Activated T-cell treated with anti-CD3 and anti-CD28 coated beads, Interleukin-2, amount 50 U/mL, for 24 hours (primary cell): ENCODE data around the gene SAYSD1.
"Not testable (repeated sequence)": the region's sequence is repeated elsewhere in the genome, so short reads cannot be mapped to it uniquely, and the experiment has no call there.

Experiments used
- DNase-seq: peaks from one replicate; pipeline ENCODE4 v3.0.0-alpha.2; 2020
- H3K27ac Mint-ChIP-seq: 2 replicates; pipeline ENCODE4 v1.8.0; 2020; ENCODE audit warnings: mild to moderate bottlenecking, mixed read lengths
- H3K27me3 Mint-ChIP-seq: 2 replicates; pipeline ENCODE4 v1.8.0; 2020; ENCODE audit warnings: mixed read lengths
- H3K36me3 Mint-ChIP-seq: 2 replicates; pipeline ENCODE4 v1.8.0; 2020; ENCODE audit warnings: low read depth, mixed read lengths
- H3K4me1 Mint-ChIP-seq: 2 replicates; pipeline ENCODE4 v1.8.0; 2020; ENCODE audit warnings: low read depth, mixed read lengths
- H3K4me3 Mint-ChIP-seq: 2 replicates; pipeline ENCODE4 v1.8.0; 2020; ENCODE audit warnings: mild to moderate bottlenecking, moderate library complexity, mixed read lengths
- H3K9me3 Mint-ChIP-seq: 2 replicates; pipeline ENCODE4 v1.8.0; 2020; ENCODE audit warnings: mixed read lengths

The SAYSD1 gene

GRCh38 chr6:39114704-39115599, at the start of gene SAYSD1:
Gene SAYSD1, minus strand, starts transcription at chr6:39115186. Its CDS starts 97 bp downstream, at chr6:39115089.
- peak; percentile 95 for DNase-seq
- Mint-ChIP-seq H3K27me3 (no peaks in the 10 kb centered on the region), H3K4me1 (peaks cover 66% of the 10 kb centered on the region), H3K27ac (peak within 1 kb of the TSS; percentile 99), H3K9me3 (no peaks in the 10 kb centered on the region), H3K4me3 (peak within 1 kb of the TSS; percentile 91), H3K36me3 (peaks cover 26% of the 10 kb centered on the region)

GRCh38 chr6:39157511-39157910, 42.5 kb upstream of the SAYSD1 start:
- H3K4me1 Mint-ChIP-seq, result peaks cover 29% of the 10 kb centered on the region
- peaks cover 7% of the 10 kb centered on the region for H3K36me3 Mint-ChIP-seq
- peaks cover 5% of the 10 kb centered on the region for H3K9me3 Mint-ChIP-seq
- DNase-seq, result no peak
- no peak overlapping the region for H3K27ac Mint-ChIP-seq
- no peak overlapping the region for H3K4me3 Mint-ChIP-seq
- peaks cover 3% of the 10 kb centered on the region for H3K27me3 Mint-ChIP-seq

GRCh38 chr6:39156801-39157200, 41.8 kb upstream of the SAYSD1 start:
- Mint-ChIP-seq H3K27me3 (peaks cover 8% of the 10 kb centered on the region), H3K4me3 (no peak overlapping the region), H3K9me3 (peaks cover 5% of the 10 kb centered on the region), H3K4me1 (peaks cover 36% of the 10 kb centered on the region), H3K36me3 (peaks cover 7% of the 10 kb centered on the region), H3K27ac (no peak overlapping the region)
- DNase-seq, result no peak

DNA sequence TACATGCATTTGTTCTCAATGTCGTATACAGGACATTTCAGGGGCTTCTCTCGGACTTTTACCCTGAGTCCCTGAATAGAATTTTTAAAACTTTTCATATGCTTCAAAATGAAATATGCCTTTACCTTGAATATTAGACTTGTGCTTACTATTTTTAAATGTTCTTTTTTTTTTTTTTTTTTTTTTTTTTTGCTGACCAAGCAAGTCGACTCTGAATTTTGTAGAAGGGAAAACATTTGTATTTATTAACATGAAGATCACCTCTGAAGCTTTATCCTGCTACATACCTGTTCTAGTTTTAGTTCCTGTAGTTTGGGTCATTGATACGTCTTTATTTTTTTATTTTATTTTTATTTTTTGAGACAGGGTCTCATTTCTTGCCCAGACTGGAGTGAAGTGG, 39.7 kb upstream of the SAYSD1 start:
- peaks cover 4% of the 10 kb centered on the region for H3K36me3 Mint-ChIP-seq
- no peak overlapping the region for H3K4me3 Mint-ChIP-seq
- peaks cover 13% of the 10 kb centered on the region for H3K27me3 Mint-ChIP-seq
- peaks cover 45% of the 10 kb centered on the region for H3K4me1 Mint-ChIP-seq
- H3K9me3 Mint-ChIP-seq, result peaks cover under 1% of the 10 kb centered on the region
- no peak for DNase-seq
- peak overlapping the region; percentile 92 for H3K27ac Mint-ChIP-seq

DNA sequence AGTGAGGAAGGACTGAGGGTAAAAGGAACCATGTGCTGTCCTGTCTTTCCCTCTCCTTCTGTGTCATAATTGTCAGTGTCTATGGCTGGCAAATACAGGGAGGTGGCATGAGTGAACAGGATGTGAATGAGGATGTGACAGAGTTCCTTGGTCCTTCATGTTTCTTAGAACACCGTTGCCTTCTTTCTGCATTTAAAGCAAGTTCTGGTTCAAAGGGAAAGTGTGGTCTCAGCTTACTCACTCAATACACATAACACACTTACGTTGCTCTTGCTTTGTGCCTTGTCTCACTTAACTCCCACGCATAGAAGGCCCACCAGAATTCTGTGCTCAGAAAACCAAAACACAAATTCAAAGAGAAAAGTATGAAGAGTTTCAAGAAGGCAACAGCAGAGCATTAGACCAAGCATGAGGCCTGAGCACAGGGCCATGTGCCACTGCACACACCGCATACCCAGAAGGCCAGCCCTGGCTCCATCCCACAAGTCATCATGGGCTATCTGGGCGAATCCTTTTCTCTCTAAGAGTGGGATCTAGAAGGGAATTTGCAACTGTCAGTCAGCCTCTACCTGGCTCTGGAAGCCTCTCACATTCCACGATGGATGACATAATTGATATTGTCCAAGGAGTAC, 38.9 kb upstream of the SAYSD1 start:
- H3K4me3 Mint-ChIP-seq, result no peak overlapping the region
- peak overlapping the region; percentile 92 for H3K27ac Mint-ChIP-seq
- peak; percentile 53 for DNase-seq
- peaks cover 45% of the 10 kb centered on the region for H3K4me1 Mint-ChIP-seq
- H3K9me3 Mint-ChIP-seq, result no peaks in the 10 kb centered on the region
- peaks cover 21% of the 10 kb centered on the region for H3K27me3 Mint-ChIP-seq
- peaks cover 1% of the 10 kb centered on the region for H3K36me3 Mint-ChIP-seq

- Mint-ChIP-seq H3K9me3 (no peaks in the 10 kb centered on the region), H3K4me1 (peaks cover 44% of the 10 kb centered on the region), H3K27me3 (peaks cover 31% of the 10 kb centered on the region), H3K4me3 (no peak overlapping the region), H3K27ac (peak overlapping the region; percentile 6), H3K36me3 (no peaks in the 10 kb centered on the region)
- no peak for DNase-seq
These were observed 37.3 kb upstream of the SAYSD1 start for GRCh38 chr6:39152262-39152661.

- H3K27me3 Mint-ChIP-seq, result peaks cover 39% of the 10 kb centered on the region
- DNase-seq, result no peak
- no peaks in the 10 kb centered on the region for H3K36me3 Mint-ChIP-seq
- H3K27ac Mint-ChIP-seq, result no peak overlapping the region
- no peaks in the 10 kb centered on the region for H3K9me3 Mint-ChIP-seq
- no peak overlapping the region for H3K4me3 Mint-ChIP-seq
- peaks cover 39% of the 10 kb centered on the region for H3K4me1 Mint-ChIP-seq
These were observed 36.2 kb upstream of the SAYSD1 start for GRCh38 chr6:39151211-39151610.

GRCh38 chr6:39144481-39145173, 29.6 kb upstream of the SAYSD1 start:
- Mint-ChIP-seq H3K27ac (no peak overlapping the region), H3K27me3 (peaks cover 47% of the 10 kb centered on the region), H3K36me3 (peaks cover 7% of the 10 kb centered on the region), H3K9me3 (peaks cover 12% of the 10 kb centered on the region), H3K4me1 (peaks cover 14% of the 10 kb centered on the region), H3K4me3 (no peak overlapping the region)
- no peak for DNase-seq

GRCh38 chr6:39143238-39143930, 28.4 kb upstream of the SAYSD1 start:
- Mint-ChIP-seq H3K4me1 (peaks cover 14% of the 10 kb centered on the region), H3K36me3 (peaks cover 7% of the 10 kb centered on the region), H3K9me3 (peaks cover 14% of the 10 kb centered on the region), H3K27ac (peak overlapping the region; percentile 76), H3K4me3 (no peak overlapping the region), H3K27me3 (peaks cover 42% of the 10 kb centered on the region)
- no peak for DNase-seq

GRCh38 chr6:39140556-39141167, 25.7 kb upstream of the SAYSD1 start:
- Mint-ChIP-seq H3K9me3 (peaks cover 22% of the 10 kb centered on the region), H3K36me3 (peaks cover 7% of the 10 kb centered on the region), H3K4me3 (no peak overlapping the region), H3K27me3 (peaks cover 28% of the 10 kb centered on the region), H3K4me1 (peaks cover 14% of the 10 kb centered on the region), H3K27ac (no peak overlapping the region)
- DNase-seq, result no peak

DNA sequence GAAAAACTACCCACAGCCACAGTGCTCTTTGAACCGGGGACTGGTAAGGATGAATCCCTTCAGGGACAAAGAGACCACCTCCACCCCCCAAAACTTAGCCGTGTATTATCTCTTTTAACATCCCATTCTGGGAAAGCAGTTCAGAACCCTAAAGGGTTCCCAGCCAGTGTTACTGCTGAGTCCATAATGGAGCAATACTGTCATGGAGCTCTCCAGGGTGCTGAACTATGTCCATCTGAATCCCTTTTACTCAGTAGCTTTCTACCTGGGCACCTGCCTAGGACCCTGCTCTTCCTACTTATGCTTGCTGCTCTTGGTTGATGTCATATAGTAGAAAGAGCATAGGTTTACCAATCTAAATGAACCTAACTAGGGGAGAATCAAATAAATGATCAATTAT, 22.3 kb upstream of the SAYSD1 start:
- peaks cover 28% of the 10 kb centered on the region for H3K27me3 Mint-ChIP-seq
- H3K4me3 Mint-ChIP-seq, result no peak overlapping the region
- no peaks in the 10 kb centered on the region for H3K4me1 Mint-ChIP-seq
- H3K27ac Mint-ChIP-seq, result no peak overlapping the region
- H3K36me3 Mint-ChIP-seq, result no peaks in the 10 kb centered on the region
- H3K9me3 Mint-ChIP-seq, result peaks cover 10% of the 10 kb centered on the region
- no peak for DNase-seq

- H3K4me3 Mint-ChIP-seq, H3K4me1 Mint-ChIP-seq, DNase-seq: not testable (repeated sequence)
These were observed 21.2 kb upstream of the SAYSD1 start for GRCh38 chr6:39136207-39136606.

GRCh38 chr6:39134761-39135160, 19.8 kb upstream of the SAYSD1 start:
- H3K4me3 Mint-ChIP-seq, H3K4me1 Mint-ChIP-seq, H3K27ac Mint-ChIP-seq, DNase-seq, H3K36me3 Mint-ChIP-seq: not testable (repeated sequence)
- Mint-ChIP-seq H3K27me3 (peaks cover 16% of the 10 kb centered on the region), H3K9me3 (peaks cover 10% of the 10 kb centered on the region)

More at GRCh38 chr6:39136207-39136606, 21.2 kb upstream of the SAYSD1 start:
- H3K27ac Mint-ChIP-seq, H3K36me3 Mint-ChIP-seq: not testable (repeated sequence)
- Mint-ChIP-seq H3K9me3 (peaks cover 10% of the 10 kb centered on the region), H3K27me3 (peaks cover 23% of the 10 kb centered on the region)

DNA sequence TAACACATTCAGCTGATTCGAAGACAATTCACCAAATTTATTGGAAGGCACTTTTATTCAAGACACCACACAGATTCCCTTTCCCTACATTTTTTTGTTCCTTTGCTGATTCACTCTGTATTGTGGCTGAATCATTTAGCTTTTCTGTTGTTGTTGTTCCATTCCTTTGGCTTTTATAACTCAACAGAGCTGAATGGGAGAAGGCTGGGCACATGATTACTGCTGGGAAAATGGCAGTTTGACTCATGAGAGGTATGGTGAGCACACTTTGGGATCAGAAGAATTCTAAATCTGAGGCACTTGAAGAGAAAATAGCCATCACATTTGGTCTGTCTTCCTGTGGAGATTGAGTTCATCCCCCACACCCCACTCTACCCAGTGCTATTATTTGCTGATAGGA, 15.7 kb upstream of the SAYSD1 start:
- no peaks in the 10 kb centered on the region for H3K9me3 Mint-ChIP-seq
- H3K27ac Mint-ChIP-seq, result no peak overlapping the region
- H3K36me3 Mint-ChIP-seq, result no peaks in the 10 kb centered on the region
- no peak overlapping the region for H3K4me3 Mint-ChIP-seq
- peaks cover 4% of the 10 kb centered on the region for H3K27me3 Mint-ChIP-seq
- H3K4me1 Mint-ChIP-seq, result no peaks in the 10 kb centered on the region
- no peak for DNase-seq
